ENCODE results near the gene ABCC6. TPM values are rescaled to one million over a fixed set of nuclear protein-coding genes. Genes with fewer than 3 reads are reported as not detected.

Gene ABCC6
- total and polyA plus RNA-seq, 2 donors (not counting 3 experiments of a cell fraction or from before 2014, with no cell fraction given), result 0.07 to 0.84 TPM

DNA sequence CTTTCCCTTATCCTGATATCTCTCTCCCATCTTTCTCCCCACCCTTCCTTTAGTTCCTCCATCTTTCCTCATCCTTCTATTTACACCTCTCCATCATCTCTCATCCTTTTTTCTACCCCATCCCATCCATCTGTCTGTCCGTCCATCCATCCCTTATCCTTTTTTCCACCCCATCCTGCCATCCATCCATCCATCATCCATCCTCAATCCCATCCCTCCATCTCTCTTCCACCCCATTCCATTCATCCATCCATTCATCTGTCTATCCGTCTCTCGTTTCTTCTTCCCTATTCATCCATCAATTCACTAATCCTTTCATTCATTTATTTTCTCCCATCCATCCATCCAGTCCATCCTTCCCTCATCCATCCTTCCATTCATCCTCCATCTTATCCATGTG, 68.1 kb downstream of the ABCC6 start:
- DNase-seq (ENCODE audit: low read depth, low spot score) (no peak), FAIRE-seq (no peak)
- Histone ChIP-seq H3K79me2 (ENCODE audit: control insufficient read depth, insufficient read depth, low read length) (no peaks in the 10 kb centered on the region), H3K9ac (replicated peaks; ENCODE audit: extremely low read depth, insufficient read depth, low read length) (no peak overlapping the region), H3K4me3 (replicated peaks in 1 of 3; ENCODE audit: insufficient read depth in 1 of 3, low read depth in 1 of 3, low read length in 3 of 3) (no peak overlapping the region), H3K4me2 (ENCODE audit: insufficient read depth, low read length) (no peak overlapping the region), H4K20me1 (replicated peaks; ENCODE audit: control insufficient read depth, extremely low read depth, insufficient read depth, low read length) (no peaks in the 10 kb centered on the region), H3K27me3 (ENCODE audit: control insufficient read depth in 2 of 2, insufficient read depth in 2 of 2, low read length in 2 of 2) (no peaks in the 10 kb centered on the region), H3K36me3 (ENCODE audit: control insufficient read depth in 2 of 2, extremely low read depth in 1 of 2, insufficient read depth in 2 of 2, low read length in 2 of 2) (no peaks in the 10 kb centered on the region), H3K9me3 (replicated peaks; ENCODE audit: control insufficient read depth, insufficient read depth, low read length) (no peaks in the 10 kb centered on the region), H2AFZ (ENCODE audit: low read depth, low read length) (no peak overlapping the region), H3K9me1 (replicated peaks; ENCODE audit: control insufficient read depth, extremely low read depth, insufficient read depth, low read length) (no peaks in the 10 kb centered on the region), H3K4me1 (ENCODE audit: control insufficient read depth, extremely low read depth, insufficient read depth, low read length) (no peaks in the 10 kb centered on the region), H3K27ac (ENCODE audit: insufficient read depth, low read depth, low read length) (no peak overlapping the region)
- intact Hi-C loops (cut with micrococcal nuclease), result no loop called here
- TF ChIP-seq POLR2AphosphoS5 (IDR thresholded peaks at IDR 0.05; ENCODE audit: insufficient read depth, low read depth, low read length) (no peak), POLR2A (IDR thresholded peaks at IDR 0.05; ENCODE audit: low read depth, low read length) (no peak), FOS (IDR thresholded peaks at IDR 0.05; ENCODE audit: borderline replicate concordance, insufficient read depth, low read length) (no peak), EZH2 (IDR thresholded peaks at IDR 0.05; ENCODE audit: borderline replicate concordance, low read depth, low read length, severe bottlenecking) (no peak), GATA2 (IDR thresholded peaks at IDR 0.05; ENCODE audit: insufficient read depth, insufficient read length, low read depth, low read length) (no peak), JUN (IDR thresholded peaks at IDR 0.05; ENCODE audit: borderline replicate concordance, insufficient read depth, insufficient read length, low read depth) (no peak), MYC (IDR thresholded peaks at IDR 0.05; ENCODE audit: low read depth, low read length) (no peak)
- TF ChIP-seq, protein P1, sequence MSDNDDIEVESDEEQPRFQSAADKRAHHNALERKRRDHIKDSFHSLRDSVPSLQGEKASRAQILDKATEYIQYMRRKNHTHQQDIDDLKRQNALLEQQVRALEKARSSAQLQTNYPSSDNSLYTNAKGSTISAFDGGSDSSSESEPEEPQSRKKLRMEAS (IDR thresholded peaks at IDR 0.05; ENCODE audit: insufficient read depth, insufficient read length), result no peak
- TF ChIP-seq, protein P2, sequence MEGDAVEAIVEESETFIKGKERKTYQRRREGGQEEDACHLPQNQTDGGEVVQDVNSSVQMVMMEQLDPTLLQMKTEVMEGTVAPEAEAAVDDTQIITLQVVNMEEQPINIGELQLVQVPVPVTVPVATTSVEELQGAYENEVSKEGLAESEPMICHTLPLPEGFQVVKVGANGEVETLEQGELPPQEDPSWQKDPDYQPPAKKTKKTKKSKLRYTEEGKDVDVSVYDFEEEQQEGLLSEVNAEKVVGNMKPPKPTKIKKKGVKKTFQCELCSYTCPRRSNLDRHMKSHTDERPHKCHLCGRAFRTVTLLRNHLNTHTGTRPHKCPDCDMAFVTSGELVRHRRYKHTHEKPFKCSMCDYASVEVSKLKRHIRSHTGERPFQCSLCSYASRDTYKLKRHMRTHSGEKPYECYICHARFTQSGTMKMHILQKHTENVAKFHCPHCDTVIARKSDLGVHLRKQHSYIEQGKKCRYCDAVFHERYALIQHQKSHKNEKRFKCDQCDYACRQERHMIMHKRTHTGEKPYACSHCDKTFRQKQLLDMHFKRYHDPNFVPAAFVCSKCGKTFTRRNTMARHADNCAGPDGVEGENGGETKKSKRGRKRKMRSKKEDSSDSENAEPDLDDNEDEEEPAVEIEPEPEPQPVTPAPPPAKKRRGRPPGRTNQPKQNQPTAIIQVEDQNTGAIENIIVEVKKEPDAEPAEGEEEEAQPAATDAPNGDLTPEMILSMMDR (IDR thresholded peaks at IDR 0.05; ENCODE audit: extremely low read depth in 1 of 2, insufficient read depth in 1 of 2, low read depth in 1 of 2, low read length in 2 of 2), result no peak
- ChIA-PET CTCF (no interaction called here), POLR2A (no interaction called here)
- no TSS peak for BruUV-seq (replicated peaks)
- dilution Hi-C loops (cut with MboI; ENCODE audit: extremely low pct_ligation_motif_present, low sequenced_read_pairs), result no loop called here

Measured in endothelial cell of umbilical vein (primary cell).